ENCODE data around the gene ADAMTS9.

- TF ChIP-seq EZH2 (IDR thresholded peaks at IDR 0.05; ENCODE audit: borderline replicate concordance, insufficient read depth, low read length, poor library complexity, severe bottlenecking) (no peak), RAD21 (conservative IDR thresholded peaks at IDR 0.05) (no peak), CTCF (IDR thresholded peaks at IDR 0.05; ENCODE audit: poor library complexity, severe bottlenecking) (no peak), TAF1 (IDR thresholded peaks at IDR 0.05; ENCODE audit: low read depth) (no peak), POLR2AphosphoS5 (IDR thresholded peaks at IDR 0.05) (no peak), SMC3 (conservative IDR thresholded peaks at IDR 0.05; ENCODE audit: poor library complexity) (no peak), EP300 (conservative IDR thresholded peaks at IDR 0.05; ENCODE audit: poor library complexity, severe bottlenecking) (no peak), MXI1 (conservative IDR thresholded peaks at IDR 0.05; ENCODE audit: poor library complexity, severe bottlenecking) (no peak), REST (IDR thresholded peaks at IDR 0.05; ENCODE audit: borderline replicate concordance) (no peak)
These were observed 186.4 kb downstream of the ADAMTS9 start for GRCh38 chr3:64501298-64501906.
